Mesenchymal stem cell (in vitro differentiated cells and primary cell): ENCODE measurements around the gene CTH.
"Not testable (repeated sequence)": the region's sequence is repeated elsewhere in the genome, so short reads cannot be mapped to it uniquely, and the experiment has no call there.

ENCODE experiments used
- DNase-seq: peaks from one replicate; pipeline ENCODE4 v3.0.0-alpha.2; 2013
- H2AFZ ChIP-seq: one replicate; pipeline ENCODE4 v1.6.1; 2013; ENCODE audit warnings: low read depth, mild to moderate bottlenecking, control low read depth, inconsistent platforms, low read length, moderate library complexity
- H2AK5ac ChIP-seq: 2 replicates; pipeline ENCODE4 v1.6.1; 2013; ENCODE audit warnings: low read length, moderate library complexity, mild to moderate bottlenecking, inconsistent platforms; ENCODE audit not compliant: severe bottlenecking
- H2BK120ac ChIP-seq: one replicate; pipeline ENCODE4 v1.6.1; 2013; ENCODE audit warnings: low read depth, mild to moderate bottlenecking, inconsistent platforms, low read length, moderate library complexity
- H2BK12ac ChIP-seq, 2 experiments: one replicate each; pipeline ENCODE4 v1.6.1; 2013; ENCODE audit warnings: inconsistent platforms in 2 of 2, low read length in 2 of 2, mild to moderate bottlenecking in 2 of 2, moderate library complexity in 2 of 2, control low read depth in 1 of 2
- H2BK15ac ChIP-seq: one replicate; pipeline ENCODE4 v1.6.1; 2013; ENCODE audit warnings: mild to moderate bottlenecking, low read depth, inconsistent platforms; ENCODE audit not compliant: poor library complexity, severe bottlenecking
- H2BK5ac ChIP-seq: 2 replicates; pipeline ENCODE4 v1.6.1; 2013; ENCODE audit warnings: low read depth, mild to moderate bottlenecking, low read length, control low read depth, inconsistent platforms; ENCODE audit not compliant: poor library complexity, severe bottlenecking
- H3K14ac ChIP-seq, 2 experiments: one replicate each; pipeline ENCODE4 v1.6.1; 2013; ENCODE audit warnings: inconsistent platforms in 2 of 2, low read length in 2 of 2, control low read depth in 1 of 2, mild to moderate bottlenecking in 1 of 2, moderate library complexity in 1 of 2
- H3K18ac ChIP-seq, 2 experiments: one replicate each; pipeline ENCODE4 v1.6.1; 2013; ENCODE audit warnings: inconsistent platforms in 2 of 2, low read length in 2 of 2, control low read depth in 1 of 2, low read depth in 1 of 2, mild to moderate bottlenecking in 1 of 2
- H3K23ac ChIP-seq, 2 experiments: one replicate each; pipeline ENCODE4 v1.6.1; 2013; ENCODE audit warnings: inconsistent platforms in 2 of 2, low read length in 2 of 2, mild to moderate bottlenecking in 2 of 2, moderate library complexity in 2 of 2, control low read depth in 1 of 2
- H3K27ac ChIP-seq: 2 replicates; pipeline ENCODE4 v1.5.1; 2013; ENCODE audit warnings: mild to moderate bottlenecking, moderate library complexity, low read length, control low read depth, inconsistent platforms; ENCODE audit not compliant: poor library complexity, severe bottlenecking
- H3K27me3 ChIP-seq, 2 experiments: 2 replicates each; pipeline versions ENCODE4 v1.6.1 to v1.7.0; 2013; ENCODE audit warnings: low read length in 2 of 2, mild to moderate bottlenecking in 2 of 2, moderate library complexity in 2 of 2, control low read depth in 1 of 2, inconsistent platforms in 1 of 2; ENCODE audit not compliant: control insufficient read depth in 1 of 2, insufficient read depth in 1 of 2
- H3K36me3 ChIP-seq, 2 experiments: 2 replicates each; pipeline versions ENCODE4 v1.6.1 to v1.7.0; 2013; ENCODE audit warnings: low read length in 2 of 2, control low read depth in 1 of 2, inconsistent platforms in 1 of 2, low read depth in 1 of 2, mild to moderate bottlenecking in 1 of 2; ENCODE audit not compliant: insufficient read depth in 2 of 2, control insufficient read depth in 1 of 2
- H3K4ac ChIP-seq, 2 experiments: one replicate each; pipeline ENCODE4 v1.6.1; 2013; ENCODE audit warnings: inconsistent platforms in 2 of 2, low read length in 2 of 2, mild to moderate bottlenecking in 2 of 2, moderate library complexity in 2 of 2, control low read depth in 1 of 2, low read depth in 1 of 2
- H3K4me1 ChIP-seq: 2 replicates; pipeline ENCODE4 v1.6.1; 2013; ENCODE audit warnings: low read depth, low read length, control low read depth; ENCODE audit not compliant: control insufficient read depth, insufficient read depth
- H3K4me2 ChIP-seq: 2 replicates; pipeline ENCODE4 v1.6.1; 2013; ENCODE audit warnings: low read length, mild to moderate bottlenecking, inconsistent platforms; ENCODE audit not compliant: poor library complexity, severe bottlenecking
- H3K4me3 ChIP-seq, 2 experiments: 2 replicates each; pipeline versions ENCODE4 v1.5.1 to v1.7.0; 2013; ENCODE audit warnings: low read length in 2 of 2, mild to moderate bottlenecking in 2 of 2, control low read depth in 1 of 2, low read depth in 1 of 2; ENCODE audit not compliant: insufficient read depth in 1 of 2
- H3K79me1 ChIP-seq: replicated peaks from 2 replicates; pipeline ENCODE4 v1.6.1; 2013; ENCODE audit warnings: mild to moderate bottlenecking, control low read depth, low read length, inconsistent platforms; ENCODE audit not compliant: poor library complexity, severe bottlenecking
- H3K9ac ChIP-seq: 2 replicates; pipeline ENCODE4 v1.7.0; 2013; ENCODE audit warnings: mild to moderate bottlenecking, low read length, moderate library complexity
- H3K9me3 ChIP-seq: 2 replicates; pipeline ENCODE4 v1.7.0; 2013; ENCODE audit warnings: mild to moderate bottlenecking, low read length; ENCODE audit not compliant: control insufficient read depth
- H4K8ac ChIP-seq: one replicate; pipeline ENCODE4 v1.6.1; 2013; ENCODE audit warnings: inconsistent platforms, mild to moderate bottlenecking, low read length, moderate library complexity
- H4K91ac ChIP-seq: one replicate; pipeline ENCODE4 v1.6.1; 2013; ENCODE audit warnings: mild to moderate bottlenecking, low read length, inconsistent platforms
- WGBS: methylation state at CpG from one replicate; pipeline ENCODE4 v1.1.7; 2013; ENCODE audit warnings: mixed read lengths; 5-methylcytosine and 5-hydroxymethylcytosine counted together

The CTH gene

DNA sequence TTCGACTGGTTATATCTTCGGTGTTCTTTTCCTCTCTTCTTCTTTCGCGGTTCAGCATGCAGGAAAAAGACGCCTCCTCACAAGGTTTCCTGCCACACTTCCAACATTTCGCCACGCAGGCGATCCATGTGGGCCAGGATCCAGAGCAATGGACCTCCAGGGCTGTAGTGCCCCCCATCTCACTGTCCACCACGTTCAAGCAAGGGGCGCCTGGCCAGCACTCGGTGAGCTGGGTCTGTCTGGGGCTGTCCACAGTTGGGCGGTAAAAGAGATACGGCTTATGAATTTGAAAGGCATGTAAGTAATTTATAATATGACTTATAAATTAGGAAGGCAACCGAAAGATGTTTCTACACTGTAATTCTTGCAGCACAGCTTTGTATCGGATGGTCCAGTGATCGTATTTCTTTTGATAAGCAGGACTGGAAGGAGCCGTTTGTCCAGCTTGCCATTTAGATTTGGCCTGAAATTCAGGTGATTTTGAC is 334 bp downstream of the CTH start:
- Histone ChIP-seq H3K4me2 (peak overlapping the region; percentile 92), H3K4ac (no peak overlapping the region), H3K14ac (peak overlapping the region in 1 of 2 experiments; percentile 49), H2BK5ac (no peak overlapping the region), H3K18ac (peak overlapping the region in 1 of 2 experiments; percentile 77), H3K9ac (peak overlapping the region; percentile 92), H3K4me3 (peak overlapping the region; percentile 67 to 89), H3K4me1 (no peaks in the 10 kb centered on the region), H3K9me3 (no peaks in the 10 kb centered on the region), H2BK120ac (no peak overlapping the region), H4K91ac (no peak overlapping the region), H4K8ac (no peak overlapping the region), H2BK12ac (no peak overlapping the region), H2BK15ac (no peak overlapping the region), H3K27ac (peak overlapping the region; percentile 83), H3K27me3 (no peaks in the 10 kb centered on the region), H2AK5ac (no peak overlapping the region), H2AFZ (peak overlapping the region; percentile 95), H3K23ac (peak overlapping the region in 1 of 2 experiments; percentile 14), H3K36me3 (no peaks in the 10 kb centered on the region), H3K79me1 (peaks cover 4% of the 10 kb centered on the region)
- WGBS = under 1% methylated on average over 17 of the region's 17 CpGs
- no peak for DNase-seq

DNA sequence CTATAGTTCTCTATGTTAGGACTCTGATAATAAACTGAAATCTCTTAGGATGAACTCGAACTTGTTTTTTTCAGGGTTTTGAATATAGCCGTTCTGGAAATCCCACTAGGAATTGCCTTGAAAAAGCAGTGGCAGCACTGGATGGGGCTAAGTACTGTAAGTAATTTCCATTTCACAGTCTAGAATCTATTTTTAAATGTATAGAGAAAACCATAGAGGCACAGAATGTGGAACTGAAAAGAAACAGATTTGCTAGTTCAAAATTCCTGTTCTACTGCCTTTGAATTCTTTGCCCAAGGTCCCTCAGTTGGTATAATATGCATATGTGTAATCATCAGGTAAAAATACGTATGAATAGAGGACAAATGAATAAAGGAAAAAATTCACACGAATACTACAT is 4.8 kb downstream of the CTH start:
- no peaks in the 10 kb centered on the region for H3K36me3 ChIP-seq
- H4K8ac ChIP-seq = no peak overlapping the region
- H3K4me2 ChIP-seq = no peak overlapping the region
- H3K18ac ChIP-seq = no peak overlapping the region
- no peak overlapping the region for H3K4me3 ChIP-seq
- no peak overlapping the region for H2BK15ac ChIP-seq
- H3K9me3 ChIP-seq = no peaks in the 10 kb centered on the region
- H3K4me1 ChIP-seq = no peaks in the 10 kb centered on the region
- no peak overlapping the region for H2AK5ac ChIP-seq
- H3K79me1 ChIP-seq = peaks cover 4% of the 10 kb centered on the region
- no peak overlapping the region for H3K27ac ChIP-seq
- no peak overlapping the region for H2AFZ ChIP-seq
- no peak overlapping the region for H2BK12ac ChIP-seq
- H3K14ac ChIP-seq = no peak overlapping the region
- no peak overlapping the region for H3K23ac ChIP-seq
- no peak overlapping the region for H2BK5ac ChIP-seq
- H3K9ac ChIP-seq = no peak overlapping the region
- 94% methylated on average over 2 of the region's 4 CpGs for WGBS
- no peak overlapping the region for H4K91ac ChIP-seq
- H2BK120ac ChIP-seq = no peak overlapping the region
- no peak overlapping the region for H3K4ac ChIP-seq
- H3K27me3 ChIP-seq = no peaks in the 10 kb centered on the region
- no peak for DNase-seq

DNA sequence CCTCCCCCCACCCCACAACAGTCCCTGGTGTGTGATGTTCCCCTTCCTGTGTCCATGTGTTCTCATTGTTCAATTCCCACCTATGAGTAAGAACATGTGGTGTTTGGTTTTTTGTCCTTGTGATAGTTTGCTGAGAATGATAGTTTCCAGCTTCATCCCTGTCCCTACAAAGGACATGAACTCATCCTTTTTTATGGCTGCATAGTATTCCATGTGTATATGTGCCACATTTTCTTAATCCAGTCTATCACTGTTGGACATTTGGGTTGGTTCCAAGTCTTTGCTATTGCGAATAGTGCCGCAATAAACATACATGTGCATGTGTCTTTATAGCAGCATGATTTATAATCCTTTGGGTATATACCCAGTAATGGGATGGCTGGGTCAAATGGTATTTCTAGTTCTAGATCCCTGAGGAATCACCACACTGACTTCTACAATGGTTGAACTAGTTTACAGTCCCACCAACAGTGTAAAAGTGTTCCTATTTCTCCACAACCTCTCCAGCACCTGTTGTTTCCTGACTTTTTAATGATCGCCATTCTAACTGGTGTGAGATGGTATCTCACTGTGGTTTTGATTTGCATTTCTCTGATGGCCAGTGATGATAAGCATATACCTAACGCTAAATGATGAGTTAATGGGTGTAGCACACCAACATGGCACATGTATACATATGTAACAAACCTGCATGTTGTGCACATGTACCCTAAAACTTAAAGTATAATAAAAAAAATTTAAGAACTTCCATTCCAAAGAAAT is 8.1 kb downstream of the CTH start:
- not testable (repeated sequence) for H3K27me3 ChIP-seq, H3K9ac ChIP-seq, H3K23ac ChIP-seq, H2AFZ ChIP-seq, H3K4me1 ChIP-seq, H3K79me1 ChIP-seq, H3K4me2 ChIP-seq, H3K14ac ChIP-seq, H3K9me3 ChIP-seq, H2AK5ac ChIP-seq, DNase-seq, H3K27ac ChIP-seq, H2BK12ac ChIP-seq, H2BK15ac ChIP-seq, H3K18ac ChIP-seq, H3K36me3 ChIP-seq, H3K4me3 ChIP-seq, H2BK5ac ChIP-seq, H4K8ac ChIP-seq, H2BK120ac ChIP-seq, H3K4ac ChIP-seq, H4K91ac ChIP-seq
- WGBS = no CpG with 5 or more reads among the region's 4 CpGs

DNA sequence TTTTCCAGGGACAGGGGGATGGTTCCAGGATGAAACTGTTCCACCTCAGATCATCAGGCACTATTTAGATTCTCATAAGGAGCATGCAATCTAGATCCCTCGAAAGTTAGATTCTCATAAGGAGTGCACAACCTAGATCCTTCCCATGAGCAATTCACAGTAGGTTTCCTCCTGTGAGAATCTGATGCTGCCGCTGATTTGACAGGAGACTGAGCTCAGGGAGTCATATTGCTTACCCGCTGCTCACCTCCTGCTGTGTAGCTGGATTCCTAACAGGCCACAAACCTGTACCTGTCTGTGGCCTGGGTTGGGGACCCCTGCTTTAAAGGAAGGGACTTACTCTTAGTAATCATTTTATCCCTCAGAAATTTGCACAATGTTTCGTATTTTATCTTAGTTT is 9.3 kb downstream of the CTH start:
- no peak for DNase-seq
- no peak overlapping the region for H3K4me3 ChIP-seq

More for the DNA sequence above, 9.3 kb downstream of the CTH start:
- Histone ChIP-seq H4K8ac (no peak overlapping the region), H3K79me1 (no peaks in the 10 kb centered on the region), H3K36me3 (peaks cover 0 to 2% of the 10 kb centered on the region in 2 experiments), H2BK120ac (no peak overlapping the region), H3K9ac (no peak overlapping the region), H3K27me3 (no peaks in the 10 kb centered on the region), H2BK5ac (no peak overlapping the region), H4K91ac (no peak overlapping the region), H2AFZ (no peak overlapping the region), H3K18ac (no peak overlapping the region), H2BK12ac (no peak overlapping the region), H3K4ac (no peak overlapping the region), H3K27ac (no peak overlapping the region), H3K9me3 (no peaks in the 10 kb centered on the region), H2BK15ac (no peak overlapping the region), H3K4me2 (no peak overlapping the region), H2AK5ac (no peak overlapping the region), H3K14ac (no peak overlapping the region), H3K4me1 (no peaks in the 10 kb centered on the region), H3K23ac (no peak overlapping the region)
- 94% methylated on average over 3 of the region's 4 CpGs for WGBS
